Endothelial cell of umbilical vein (primary cell): Measurements from ENCODE around the gene MIA2. TPM values are rescaled to one million over a fixed set of nuclear protein-coding genes. Genes with fewer than 3 reads are reported as not detected.

Source experiments
- BruUV-seq: library from RNA; stranded (reverse); fragments of 400-500 nt; replicated peaks from 2 replicates; lab custom pipeline; 2021; lab: Mats Ljungman, UMichigan
- CTCF ChIA-PET: fragments of 300-600, 350-600 bp; sonication (Branson Sonifier 250); formaldehyde crosslinking; loops from one replicate; lab custom pipeline; 2021; ENCODE audit warnings: antibody characterized with exemption, inconsistent platforms; lab: Charles Lee
- POLR2A ChIA-PET: fragments of 300-600, 350-600 bp; sonication (Branson Sonifier 250); formaldehyde crosslinking; loops from one replicate; lab custom pipeline; 2021; ENCODE audit warnings: antibody characterized with exemption, inconsistent platforms; lab: Charles Lee
- DNase-seq: peaks from one replicate; pipeline ENCODE4 v3.0.0-alpha.2; 2011; ENCODE audit warnings: low read depth, low spot score
- FAIRE-seq: peaks from 2 replicates; lab custom pipeline; 2011; peaks lifted over from hg19 to GRCh38; lab: Jason Lieb, UNC
- H2AFZ ChIP-seq: 2 replicates; pipeline ENCODE4 v1.6.0; 2012; ENCODE audit warnings: low read depth, low read length, control low read depth, inconsistent platforms
- H3K27ac ChIP-seq: 2 replicates; pipeline ENCODE4 v1.5.1; 2011; ENCODE audit warnings: low read depth, mild to moderate bottlenecking, control low read depth, low read length, moderate library complexity; ENCODE audit not compliant: insufficient read depth
- H3K27me3 ChIP-seq, 2 experiments: 2 replicates each; pipeline versions ENCODE4 v1.6.0 to v1.6.1; 2011; ENCODE audit warnings: low read length in 2 of 2, mixed read lengths in 1 of 2; ENCODE audit not compliant: control insufficient read depth in 2 of 2, insufficient read depth in 2 of 2
- H3K36me3 ChIP-seq, 2 experiments: 2 replicates in 1 of 2; 3 replicates in 1 of 2; pipeline ENCODE4 v1.5.1; 2011; ENCODE audit warnings: low read length in 2 of 2, mild to moderate bottlenecking in 1 of 2, moderate library complexity in 1 of 2; ENCODE audit not compliant: control insufficient read depth in 2 of 2, insufficient read depth in 2 of 2; ENCODE audit errors: extremely low read depth in 1 of 2
- H3K4me1 ChIP-seq: 3 replicates; pipeline ENCODE4 v1.5.1; 2011; ENCODE audit warnings: mild to moderate bottlenecking, low read length; ENCODE audit not compliant: control insufficient read depth, insufficient read depth; ENCODE audit errors: extremely low read depth
- H3K4me2 ChIP-seq: 2 replicates; pipeline ENCODE4 v1.6.1; 2011; ENCODE audit warnings: low read length, control low read depth, mixed read lengths; ENCODE audit not compliant: insufficient read depth
- H3K4me3 ChIP-seq, 3 experiments: fragments of 200-600 bp in 1 of 3; sonication (generic), shearing (Covaris generic) in 1 of 3; replicated peaks in 1 of 3; 2 replicates each; pipeline ENCODE4 v1.5.1; 2011 to 2016; ENCODE audit warnings: control low read depth in 3 of 3, low read length in 3 of 3, mild to moderate bottlenecking in 2 of 3, inconsistent platforms in 1 of 3, low read depth in 1 of 3, moderate library complexity in 1 of 3; ENCODE audit not compliant: insufficient read depth in 1 of 3
- H3K79me2 ChIP-seq: 2 replicates; pipeline ENCODE4 v1.6.0; 2012; ENCODE audit warnings: low read length, inconsistent platforms; ENCODE audit not compliant: control insufficient read depth, insufficient read depth
- H3K9ac ChIP-seq: replicated peaks from 2 replicates; pipeline ENCODE3; 2011; ENCODE audit warnings: low read length, control low read depth; ENCODE audit not compliant: insufficient read depth; ENCODE audit errors: extremely low read depth
- H3K9me1 ChIP-seq: replicated peaks from 3 replicates; pipeline ENCODE4 v1.6.0; 2011; ENCODE audit warnings: mild to moderate bottlenecking, low read length; ENCODE audit not compliant: control insufficient read depth, insufficient read depth; ENCODE audit errors: extremely low read depth
- H3K9me3 ChIP-seq: replicated peaks from 2 replicates; pipeline ENCODE4 v1.5.1; 2012; ENCODE audit warnings: low read length, inconsistent platforms; ENCODE audit not compliant: control insufficient read depth, insufficient read depth
- H4K20me1 ChIP-seq: replicated peaks from 2 replicates; pipeline ENCODE3; 2011; ENCODE audit warnings: mild to moderate bottlenecking, low read length; ENCODE audit not compliant: control insufficient read depth, insufficient read depth; ENCODE audit errors: extremely low read depth
- CTCF ChIP-seq, 2 donors: IDR thresholded peaks; 1 replicate in 1 of 2; 2 replicates in 1 of 2; pipeline ENCODE4 v1.5.1; 2011; ENCODE audit warnings: low read length in 2 of 2, mild to moderate bottlenecking in 2 of 2, moderate library complexity in 2 of 2, control low read depth in 1 of 2, inconsistent platforms in 1 of 2, low read depth in 1 of 2; ENCODE audit not compliant: insufficient read depth in 1 of 2; ENCODE audit errors: extremely low read depth in 1 of 2
- EZH2 ChIP-seq: IDR thresholded peaks from 2 replicates; pipeline ENCODE4 v1.6.1; 2012; ENCODE audit warnings: borderline replicate concordance, low read depth, mild to moderate bottlenecking, moderate library complexity, low read length, inconsistent platforms; ENCODE audit not compliant: severe bottlenecking
- FOS ChIP-seq: IDR thresholded peaks from 2 replicates; pipeline ENCODE4 v1.6.1; 2011; ENCODE audit warnings: mild to moderate bottlenecking, low read length, moderate library complexity, borderline replicate concordance; ENCODE audit not compliant: insufficient read depth
- GATA2 ChIP-seq: IDR thresholded peaks from 2 replicates; pipeline ENCODE4 v1.7.0; 2011; ENCODE audit warnings: low read depth, mild to moderate bottlenecking, moderate library complexity, mixed read lengths, low read length; ENCODE audit not compliant: insufficient read length, insufficient read depth
- JUN ChIP-seq: IDR thresholded peaks from 2 replicates; pipeline ENCODE4 v1.6.1; 2011; ENCODE audit warnings: borderline replicate concordance, low read depth; ENCODE audit not compliant: insufficient read length, insufficient read depth
- MAX ChIP-seq: IDR thresholded peaks from 2 replicates; pipeline ENCODE4 v1.6.1; 2011; ENCODE audit not compliant: insufficient read depth, insufficient read length
- MYC ChIP-seq: IDR thresholded peaks from one replicate; pipeline ENCODE4 v1.6.1; 2011; ENCODE audit warnings: mild to moderate bottlenecking, low read depth, low read length
- POLR2A ChIP-seq: IDR thresholded peaks from 2 replicates; pipeline ENCODE4 v1.6.1; 2012; ENCODE audit warnings: low read depth, mild to moderate bottlenecking, control low read depth, low read length
- POLR2AphosphoS5 ChIP-seq: IDR thresholded peaks from 2 replicates; pipeline ENCODE4 v1.6.1; 2012; ENCODE audit warnings: low read depth, mild to moderate bottlenecking, control low read depth, low read length, moderate library complexity; ENCODE audit not compliant: insufficient read depth
- dilution Hi-C: fragments of 300-500 bp; cut with MboI; formaldehyde crosslinking; loops from one replicate; pipeline ENCODE4 v1.15.0; 2019; ENCODE audit warnings: low sequenced_read_pairs; ENCODE audit not compliant: extremely low pct_ligation_motif_present
- intact Hi-C: fragments of 100-400 bp; cut with micrococcal nuclease; formaldehyde crosslinking; loops from one replicate; pipeline ENCODE4 v1.10.0; 2022
- polyA plus RNA-seq, 4 experiments: library from polyadenylated mRNA; depleted of rRNA in 3 of 4; stranded (reverse) in 3 of 4; unstranded in 1 of 4; fragments of >200 nt; gene quantifications; 2 replicates each; pipeline versions ENCODE4 v1.2.1 to v1.2.3, GENCODE V29; 2011 to 2012; ENCODE audit warnings: missing spikeins in 1 of 4
- total RNA-seq: library from RNA; stranded (reverse); gene quantifications from 2 replicates; pipeline ENCODE4 v1.2.3, GENCODE V29; 2021

MIA2 gene
- total and polyA plus RNA-seq, 2 donors (not counting 3 experiments of a cell fraction or from before 2014, with no cell fraction given), result 9.4 to 14.9 TPM

GRCh38 chr14:39265033-39265432, 31.3 kb downstream of the MIA2 start:
- FAIRE-seq (no peak), DNase-seq (no peak)
- Histone ChIP-seq H3K79me2 (peaks cover 25% of the 10 kb centered on the region), H3K27ac (no peak overlapping the region), H3K9me3 (no peaks in the 10 kb centered on the region), H2AFZ (no peak overlapping the region), H3K27me3 (no peaks in the 10 kb centered on the region), H3K9ac (no peak overlapping the region), H3K36me3 (no peaks in the 10 kb centered on the region), H4K20me1 (peaks cover 2% of the 10 kb centered on the region), H3K4me1 (peaks cover 18% of the 10 kb centered on the region), H3K4me2 (no peak overlapping the region), H3K4me3 (no peak overlapping the region), H3K9me1 (no peaks in the 10 kb centered on the region)
- no TSS peak for BruUV-seq
- TF ChIP-seq POLR2A (no peak), CTCF (IDR thresholded peaks at IDR 0.05; ENCODE audit: extremely low read depth in 1 of 2, insufficient read depth in 1 of 2, low read depth in 1 of 2, low read length in 2 of 2) (no peak), FOS (no peak), MAX (no peak), GATA2 (no peak), JUN (no peak), POLR2AphosphoS5 (no peak), MYC (no peak), EZH2 (no peak)
- ChIA-PET POLR2A (no interaction called here), CTCF (interaction anchor here (1.2 to 1.3 kb wide), 3 partner anchors 18 to 161 kb away, joined by 3 to 6 read pairs (median 3); partner anchors contain the start of gene TRAPPC6B)
- intact Hi-C loops, result loop anchor here (5.0 kb wide), 3 partner anchors 48 to 163 kb away; partner anchors contain the start of gene SEC23A
- dilution Hi-C loops, result no loop called here
